RWPE2 (cell line): ENCODE measurements around the gene CHMP1A.

Source experiments
- ATAC-seq: fragments of 200-7000 bp; cut with Tn5 transposase; 3 replicates; pipeline ENCODE4 v1.9.1; 2021; ENCODE audit warnings: low read depth
- DNase-seq: peaks from one replicate; pipeline ENCODE4 v3.0.0-alpha.2; 2020; ENCODE audit warnings: low spot score
- H3K27ac ChIP-seq: fragments of 450-650 bp; 2 replicates; pipeline ENCODE4 v1.5.1; 2017; ENCODE audit warnings: mild to moderate bottlenecking; ENCODE audit not compliant: poor library complexity, severe bottlenecking
- H3K27me3 ChIP-seq: fragments of 250-450 bp; sonication (Bioruptor Pico); 2 replicates; pipeline ENCODE4 v1.5.1; 2021; ENCODE audit warnings: mild to moderate bottlenecking, moderate library complexity; ENCODE audit not compliant: insufficient read depth, poor library complexity, severe bottlenecking
- H3K36me3 ChIP-seq: fragments of 250-450 bp; sonication (Bioruptor Pico); 2 replicates; pipeline ENCODE4 v1.5.1; 2020; ENCODE audit warnings: low read depth, mild to moderate bottlenecking, moderate library complexity
- H3K4me1 ChIP-seq: fragments of 250-450 bp; sonication (Bioruptor Pico); 2 replicates; pipeline ENCODE4 v1.5.1; 2021; ENCODE audit warnings: mild to moderate bottlenecking, moderate library complexity; ENCODE audit not compliant: insufficient read depth, poor library complexity, severe bottlenecking
- H3K4me3 ChIP-seq: fragments of 250-450 bp; sonication (Bioruptor Pico); 2 replicates; pipeline ENCODE4 v1.5.1; 2021; ENCODE audit warnings: mild to moderate bottlenecking, moderate library complexity; ENCODE audit not compliant: severe bottlenecking
- H3K9me3 ChIP-seq: fragments of 250-450 bp; sonication (Bioruptor Pico); 2 replicates; pipeline ENCODE4 v1.5.1; 2021; ENCODE audit warnings: mild to moderate bottlenecking, moderate library complexity; ENCODE audit not compliant: severe bottlenecking
- CTCF ChIP-seq: fragments of 450-650 bp; IDR thresholded peaks from one replicate; pipeline ENCODE4 v1.5.1; 2017; ENCODE audit warnings: mild to moderate bottlenecking, moderate library complexity; ENCODE audit not compliant: poor library complexity, severe bottlenecking

Gene CHMP1A

DNA sequence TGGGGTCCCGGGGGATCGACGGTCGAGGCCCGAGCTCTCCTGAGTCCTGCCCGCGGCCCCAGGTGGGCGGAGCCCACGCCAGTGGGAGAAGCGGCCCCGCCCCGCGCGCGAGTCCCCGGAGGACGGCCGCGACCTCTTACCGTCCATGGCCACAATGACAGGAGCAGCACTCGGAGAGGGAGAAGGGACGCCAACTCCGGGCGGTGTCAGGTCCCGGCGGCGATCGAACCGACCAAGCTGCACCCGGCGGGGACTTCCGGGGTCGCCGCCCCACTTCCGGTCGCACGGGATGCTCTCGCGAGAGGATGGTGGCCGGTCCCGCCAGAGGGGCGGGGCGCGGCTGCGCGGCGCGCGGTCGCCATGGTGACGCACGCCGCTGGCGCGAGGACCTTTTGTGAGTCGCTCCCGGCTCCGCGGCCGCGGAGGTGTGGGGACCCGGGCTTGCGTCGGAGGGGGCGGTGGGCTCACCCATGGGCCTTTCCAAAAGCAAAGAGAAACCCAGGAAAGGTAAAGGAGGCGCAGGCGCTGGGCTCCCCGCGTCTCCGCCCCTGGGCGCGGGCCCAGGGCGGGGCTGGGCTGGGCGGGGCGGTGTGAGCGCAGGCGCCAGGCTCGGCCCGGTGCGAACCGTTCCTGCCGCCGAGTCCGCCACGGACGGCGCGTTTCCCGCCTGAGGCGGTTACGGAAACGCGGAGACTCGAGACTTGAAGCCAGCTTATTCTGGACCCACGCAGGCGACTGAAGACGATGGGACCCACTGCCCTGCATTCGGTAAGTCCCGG is at the start of gene CHMP1A, which contains the start of gene SPATA33:
CHMP1A (minus strand) TSS at position 267 of the 779 bp plus-strand sequence; CDS start at position 147, 120 bp downstream.
SPATA33 (plus strand) TSS at position 395 of the 779 bp plus-strand sequence; CDS start at position 471, 76 bp downstream.
- Histone ChIP-seq H3K27me3 (no peaks in the 10 kb centered on the region), H3K27ac (peak within 1 kb of the TSS; percentile 57), H3K36me3 (peaks cover 46% of the 10 kb centered on the region), H3K4me3 (peak within 1 kb of the TSS; percentile 89), H3K4me1 (peaks cover 6% of the 10 kb centered on the region), H3K9me3 (no peaks in the 10 kb centered on the region)
- ATAC-seq (peak; percentile 89), DNase-seq (no peak)
- TF ChIP-seq CTCF: no peak

GRCh38 chr16:89706518-89707260 is 49.2 kb upstream of the CHMP1A start:
- Histone ChIP-seq H3K36me3 (no peaks in the 10 kb centered on the region), H3K4me3 (no peak overlapping the region), H3K9me3 (no peaks in the 10 kb centered on the region), H3K27ac (no peak overlapping the region), H3K27me3 (no peaks in the 10 kb centered on the region), H3K4me1 (no peaks in the 10 kb centered on the region)
- TF ChIP-seq CTCF: no peak
- ATAC-seq (no peak), DNase-seq (no peak)

DNA sequence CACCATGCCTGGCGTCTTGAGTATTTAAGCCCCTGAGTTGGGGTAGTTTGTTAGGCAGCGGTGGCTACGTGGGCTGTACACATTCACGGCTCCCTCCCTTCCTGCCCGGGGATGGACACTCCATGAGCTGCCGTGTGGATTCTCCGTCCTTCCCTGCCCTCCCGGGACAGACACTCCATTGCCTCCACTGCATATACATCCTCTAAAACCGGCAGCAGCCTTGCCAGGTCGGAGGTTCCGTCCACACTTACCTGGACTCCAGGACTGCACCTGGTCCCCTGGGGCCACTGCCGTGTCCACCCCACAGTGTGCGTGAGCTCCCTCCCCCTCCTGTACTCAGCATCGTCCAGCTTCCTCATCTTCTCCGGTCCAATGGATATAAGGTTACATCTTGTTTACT is 47.5 kb upstream of the CHMP1A start:
- H3K36me3 ChIP-seq: no peaks in the 10 kb centered on the region
- H3K4me1 ChIP-seq: no peaks in the 10 kb centered on the region
- H3K27ac ChIP-seq: no peak overlapping the region

DNA sequence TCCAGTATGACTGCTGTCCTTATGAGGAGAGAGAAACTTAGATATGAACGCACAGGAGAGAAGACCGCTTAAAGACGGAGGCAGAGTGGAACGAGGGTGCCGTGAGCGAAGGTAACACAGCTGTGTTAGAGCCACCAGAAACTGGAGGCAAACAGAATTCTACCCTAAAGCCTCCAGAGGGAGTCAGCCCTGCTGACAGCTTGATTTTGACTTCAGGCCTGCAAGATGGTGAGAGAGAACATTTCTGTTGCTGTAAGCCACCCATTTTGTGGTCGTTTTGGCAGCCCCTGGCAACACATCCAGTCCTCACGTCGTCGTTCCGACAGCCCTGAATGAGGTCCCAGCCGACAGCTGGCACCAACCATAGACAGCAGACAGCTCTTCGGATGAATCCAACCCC is 46.8 kb upstream of the CHMP1A start:
- no peak for DNase-seq
- no peak for ATAC-seq
- Histone ChIP-seq H3K4me1 (no peaks in the 10 kb centered on the region), H3K36me3 (no peaks in the 10 kb centered on the region), H3K9me3 (no peaks in the 10 kb centered on the region), H3K27me3 (no peaks in the 10 kb centered on the region), H3K4me3 (no peak overlapping the region), H3K27ac (no peak overlapping the region)
- no peak for TF ChIP-seq CTCF

More for the DNA sequence above, 47.5 kb upstream of the CHMP1A start:
- Histone ChIP-seq H3K27me3 (no peaks in the 10 kb centered on the region), H3K4me3 (no peak overlapping the region), H3K9me3 (no peaks in the 10 kb centered on the region)
- no peak for ATAC-seq
- TF ChIP-seq CTCF: no peak
- DNase-seq: peak; percentile 62
